ENCODE data around the gene RPS2.

GRCh38 chr16:1966460-1966859, 1.8 kb upstream of the RPS2 start, which contains the start of gene RNF151:
- TF ChIP-seq, protein P1, sequence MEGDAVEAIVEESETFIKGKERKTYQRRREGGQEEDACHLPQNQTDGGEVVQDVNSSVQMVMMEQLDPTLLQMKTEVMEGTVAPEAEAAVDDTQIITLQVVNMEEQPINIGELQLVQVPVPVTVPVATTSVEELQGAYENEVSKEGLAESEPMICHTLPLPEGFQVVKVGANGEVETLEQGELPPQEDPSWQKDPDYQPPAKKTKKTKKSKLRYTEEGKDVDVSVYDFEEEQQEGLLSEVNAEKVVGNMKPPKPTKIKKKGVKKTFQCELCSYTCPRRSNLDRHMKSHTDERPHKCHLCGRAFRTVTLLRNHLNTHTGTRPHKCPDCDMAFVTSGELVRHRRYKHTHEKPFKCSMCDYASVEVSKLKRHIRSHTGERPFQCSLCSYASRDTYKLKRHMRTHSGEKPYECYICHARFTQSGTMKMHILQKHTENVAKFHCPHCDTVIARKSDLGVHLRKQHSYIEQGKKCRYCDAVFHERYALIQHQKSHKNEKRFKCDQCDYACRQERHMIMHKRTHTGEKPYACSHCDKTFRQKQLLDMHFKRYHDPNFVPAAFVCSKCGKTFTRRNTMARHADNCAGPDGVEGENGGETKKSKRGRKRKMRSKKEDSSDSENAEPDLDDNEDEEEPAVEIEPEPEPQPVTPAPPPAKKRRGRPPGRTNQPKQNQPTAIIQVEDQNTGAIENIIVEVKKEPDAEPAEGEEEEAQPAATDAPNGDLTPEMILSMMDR (conservative IDR thresholded peaks at IDR 0.05; ENCODE audit: low read length), result no peak
- no peak for TF ChIP-seq EZH2phosphoT487 (IDR thresholded peaks at IDR 0.05; ENCODE audit: borderline replicate concordance)
